SK-N-SH (cell line): ENCODE measurements around the gene NTM. TPM values are rescaled to one million over a fixed set of nuclear protein-coding genes. Genes with fewer than 3 reads are reported as not detected.

Experiments
- CTCF ChIA-PET: fragments of 300-600, 350-600 bp; formaldehyde crosslinking; extraction: SDS; loops from one replicate; lab custom pipeline; 2021; lab: Yijun Ruan, JAX
- POLR2A ChIA-PET: fragments of 350-600 bp; sonication (Branson Sonifier 250); formaldehyde crosslinking; extraction: SDS; loops from one replicate; lab custom pipeline; 2020; ENCODE audit warnings: antibody characterized with exemption, inconsistent platforms; lab: Yijun Ruan, JAX
- DNase-seq: peaks from one replicate; pipeline ENCODE4 v3.0.0; 2012
- H2AFZ ChIP-seq: fragments of 200-600 bp; sonication (generic); 2 replicates; pipeline ENCODE4 v1.8.1; 2016; ENCODE audit warnings: antibody characterized with exemption, mild to moderate bottlenecking, low read depth
- H3F3A ChIP-seq: fragments of 200-600 bp; sonication (generic); replicated peaks from 2 replicates; pipeline ENCODE3; 2016; ENCODE audit warnings: antibody characterized with exemption, mild to moderate bottlenecking; ENCODE audit not compliant: insufficient read depth
- H3K27ac ChIP-seq, 2 experiments: fragments of 200-500 bp in 1 of 2; fragments of 200-600 bp in 1 of 2; sonication (Bioruptor generic) in 1 of 2; sonication (generic), shearing (Covaris generic) in 1 of 2; 2 replicates each; pipeline versions ENCODE4 v1.5.1 to v1.6.1; 2014 to 2016; ENCODE audit warnings: low read depth in 2 of 2, inconsistent platforms in 1 of 2, low read length in 1 of 2, mild to moderate bottlenecking in 1 of 2, mixed read lengths in 1 of 2
- H3K27me3 ChIP-seq: fragments of 200-600 bp; sonication (generic), shearing (Covaris generic); 2 replicates; pipeline ENCODE4 v1.6.1; 2016; ENCODE audit warnings: mixed run types; ENCODE audit not compliant: insufficient read depth
- H3K36me3 ChIP-seq, 2 experiments: fragments of 200-500 bp in 1 of 2; fragments of 200-600 bp in 1 of 2; sonication (Bioruptor generic) in 1 of 2; sonication (generic) in 1 of 2; replicated peaks in 1 of 2; 2 replicates each; pipeline versions ENCODE3 to v1.5.1; 2014 to 2016; ENCODE audit warnings: low read length in 1 of 2, mild to moderate bottlenecking in 1 of 2; ENCODE audit not compliant: insufficient read depth in 2 of 2, control insufficient read depth in 1 of 2
- H3K4me1 ChIP-seq, 2 experiments: fragments of 200-500 bp in 1 of 2; fragments of 200-600 bp in 1 of 2; sonication (Bioruptor generic) in 1 of 2; sonication (generic), shearing (Covaris generic) in 1 of 2; 2 replicates each; pipeline versions ENCODE4 v1.5.1 to v1.6.1; 2014 to 2016; ENCODE audit warnings: low read depth in 1 of 2, low read length in 1 of 2, mixed run types in 1 of 2; ENCODE audit not compliant: insufficient read depth in 2 of 2, control insufficient read depth in 1 of 2
- H3K4me2 ChIP-seq: fragments of 200-600 bp; sonication (generic), shearing (Covaris generic); 2 replicates; pipeline ENCODE4 v1.6.1; 2017; ENCODE audit warnings: mixed run types
- H3K4me3 ChIP-seq, 2 experiments: fragments of 200-500 bp in 1 of 2; fragments of 200-600 bp in 1 of 2; sonication (Bioruptor generic) in 1 of 2; sonication (generic), shearing (Covaris generic) in 1 of 2; 2 replicates each; pipeline versions ENCODE4 v1.5.1 to v1.8.1; 2014 to 2016; ENCODE audit warnings: low read depth in 2 of 2, inconsistent platforms in 1 of 2, low read length in 1 of 2, mild to moderate bottlenecking in 1 of 2, mixed read lengths in 1 of 2, moderate library complexity in 1 of 2
- H3K79me2 ChIP-seq: fragments of 200-600 bp; sonication (generic); 2 replicates; pipeline ENCODE4 v1.8.1; 2017; ENCODE audit warnings: mild to moderate bottlenecking; ENCODE audit not compliant: insufficient read depth
- H3K9ac ChIP-seq: fragments of 200-600 bp; sonication (generic); 2 replicates; pipeline ENCODE4 v1.6.1; 2017; ENCODE audit warnings: mixed run types
- H3K9me2 ChIP-seq: fragments of 200-600 bp; sonication (generic); 2 replicates; pipeline ENCODE4 v1.6.1; 2017; ENCODE audit warnings: mixed run types
- H3K9me3 ChIP-seq: fragments of 200-600 bp; sonication (generic); 2 replicates; pipeline ENCODE4 v1.6.1; 2017; ENCODE audit warnings: mixed run types, mild to moderate bottlenecking, moderate library complexity
- H4K20me1 ChIP-seq: fragments of 200-600 bp; sonication (generic); 2 replicates; pipeline ENCODE4 v1.6.1; 2017; ENCODE audit warnings: mild to moderate bottlenecking, mixed run types; ENCODE audit not compliant: insufficient read depth
- EP300 ChIP-seq, 2 experiments: IDR thresholded peaks; 2 replicates each; pipeline versions ENCODE4 v1.4.0 to v1.6.1; 2012; ENCODE audit warnings: borderline replicate concordance in 1 of 2, low read depth in 1 of 2, low read length in 1 of 2
- EZH2phosphoT487 ChIP-seq: fragments of 200-600 bp; sonication (generic); IDR thresholded peaks from 2 replicates; pipeline ENCODE4 v1.6.1; 2017; ENCODE audit warnings: low read depth, mixed run types, mild to moderate bottlenecking, antibody characterized with exemption, moderate library complexity, borderline replicate concordance
- FOSL2 ChIP-seq: IDR thresholded peaks from 2 replicates; pipeline ENCODE4 v1.4.0; 2012; ENCODE audit warnings: low read depth, mild to moderate bottlenecking, moderate library complexity, borderline replicate concordance
- FOXJ3 ChIP-seq: sonication (generic); formaldehyde crosslinking; IDR thresholded peaks from 2 replicates; pipeline ENCODE4 v1.5.1; 2020; ENCODE audit warnings: mild to moderate bottlenecking, missing genetic modification reagents
- GABPA ChIP-seq: IDR thresholded peaks from 2 replicates; pipeline ENCODE4 v1.4.0; 2012; ENCODE audit warnings: low read depth, mild to moderate bottlenecking
- GATA2 ChIP-seq: sonication (generic); formaldehyde crosslinking; IDR thresholded peaks from 2 replicates; pipeline ENCODE4 v1.5.0; 2020; ENCODE audit warnings: mild to moderate bottlenecking, missing genetic modification reagents
- IRF3 ChIP-seq: fragments of 150-350 bp; IDR thresholded peaks from 2 replicates; pipeline ENCODE4 v1.6.1; 2016; ENCODE audit warnings: mild to moderate bottlenecking, low read depth, low read length
- JUND ChIP-seq: IDR thresholded peaks from 2 replicates; pipeline ENCODE4 v1.4.0; 2012
- MXI1 ChIP-seq: IDR thresholded peaks from 2 replicates; pipeline ENCODE4 v1.6.1; 2012; ENCODE audit warnings: mild to moderate bottlenecking, low read depth, low read length, improper control_type of control experiment
- POLR2AphosphoS5 ChIP-seq: IDR thresholded peaks from 2 replicates; pipeline ENCODE4 v1.6.1; 2012; ENCODE audit warnings: low read depth, low read length
- RCOR1 ChIP-seq: fragments of 150-350 bp; IDR thresholded peaks from 2 replicates; pipeline ENCODE4 v1.6.1; 2017; ENCODE audit warnings: antibody characterized with exemption, low read length
- SMC3 ChIP-seq: IDR thresholded peaks from 2 replicates; pipeline ENCODE4 v1.6.1; 2012; ENCODE audit warnings: low read depth, low read length, improper control_type of control experiment
- TCF12 ChIP-seq: IDR thresholded peaks from 2 replicates; pipeline ENCODE4 v1.4.0; 2012
- WGBS: methylation state at CpG from one replicate; pipeline ENCODE4 v1.1.6; 2017; ENCODE audit warnings: low lambda C conversion rate; 5-methylcytosine and 5-hydroxymethylcytosine counted together
- polyA plus RNA-seq, 3 experiments: library from polyadenylated mRNA; depleted of rRNA; stranded (reverse); fragments of >200 nt; gene quantifications; 2 replicates each; pipeline ENCODE4 v1.2.3, GENCODE V29; 2012
- TF ChIP-seq, protein P1 (sequence below): fragments of 200-600 bp; sonication (generic); IDR thresholded peaks from 2 replicates; pipeline ENCODE4 v1.6.1; 2017; ENCODE audit warnings: antibody characterized with exemption, mild to moderate bottlenecking, moderate library complexity
- TF ChIP-seq, protein P2 (sequence below): IDR thresholded peaks from 2 replicates; pipeline ENCODE4; 2012
- TF ChIP-seq, protein P3 (sequence below): IDR thresholded peaks from 2 replicates; pipeline ENCODE4 v1.6.1; 2012; ENCODE audit warnings: mild to moderate bottlenecking, low read depth, low read length, moderate library complexity
- TF ChIP-seq, protein P4 (sequence below): IDR thresholded peaks from 2 replicates; pipeline ENCODE4 v1.4.0; 2012; ENCODE audit warnings: low read depth, borderline replicate concordance

The NTM gene
- polyA plus RNA-seq, 1 of the 3 experiments (the other 2 are of a cell fraction), result 20.0 TPM

DNA sequence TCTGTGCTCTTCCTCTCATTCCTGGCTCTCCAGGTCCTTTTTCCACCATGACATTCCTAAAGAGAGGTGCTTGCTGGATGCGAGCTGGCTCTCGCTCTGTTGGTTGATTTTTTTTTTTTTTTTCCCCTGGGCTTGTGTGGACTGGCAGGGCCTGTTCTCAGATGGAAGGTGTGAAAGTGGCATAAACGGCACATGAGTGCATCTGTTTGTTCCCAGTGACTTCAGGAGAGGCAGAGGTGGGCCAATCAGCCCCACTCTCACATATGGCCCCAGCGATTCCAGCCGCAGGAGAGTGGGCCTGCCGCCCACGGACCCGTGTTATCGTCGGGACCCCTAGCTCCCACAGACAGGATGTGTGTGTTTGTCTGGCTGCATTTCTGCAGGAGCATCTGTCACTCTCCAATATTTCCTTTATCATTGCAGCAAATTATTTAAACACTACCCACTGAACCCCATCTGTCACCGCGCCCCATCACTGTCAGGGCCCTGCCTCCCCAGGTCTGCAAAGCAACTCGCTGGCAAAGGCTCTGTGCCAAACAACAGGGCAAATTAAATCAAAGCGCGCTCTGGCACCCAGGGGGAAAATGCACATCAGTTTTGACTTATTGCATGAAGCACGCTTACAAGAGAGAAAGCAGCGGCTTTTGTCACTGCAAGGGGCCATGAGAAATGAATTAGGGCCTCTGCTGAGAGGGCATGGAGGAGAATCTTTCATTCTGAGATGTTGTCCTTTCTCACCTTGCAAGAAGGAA, 886.3 kb downstream of the NTM start:
- Histone ChIP-seq H3F3A (no peaks in the 10 kb centered on the region), H3K4me3 (no peak overlapping the region), H3K4me1 (peaks cover 0 to 9% of the 10 kb centered on the region in 2 experiments; a peak in 1 of 4 replicates), H3K9ac (no peak overlapping the region), H4K20me1 (no peaks in the 10 kb centered on the region), H3K79me2 (no peaks in the 10 kb centered on the region), H3K9me2 (no peaks in the 10 kb centered on the region), H3K9me3 (no peaks in the 10 kb centered on the region), H3K4me2 (no peak overlapping the region), H3K27ac (no peak overlapping the region), H3K36me3 (no peaks in the 10 kb centered on the region), H2AFZ (no peak overlapping the region), H3K27me3 (no peaks in the 10 kb centered on the region)
- DNase-seq, result peak; percentile 62
- POLR2A ChIA-PET, result no interaction called here
- peak; percentile 34; the same call in 1 of the 2 replicates for TF ChIP-seq RCOR1
- TF ChIP-seq EP300 (IDR thresholded peaks at IDR 0.05; ENCODE audit: borderline replicate concordance in 1 of 2, low read depth in 1 of 2, low read length in 1 of 2), result peak in 1 of 2 experiments; percentile 37; a peak in 1 of 4 replicates
- peak; percentile 50; the same call in 1 of the 2 replicates for TF ChIP-seq MXI1
- TF ChIP-seq FOXJ3 (CRISPR knock-in tag), result 0 out of 2 replicates have a peak, but pooled peaks have one; percentile 38
- TF ChIP-seq, protein P1, sequence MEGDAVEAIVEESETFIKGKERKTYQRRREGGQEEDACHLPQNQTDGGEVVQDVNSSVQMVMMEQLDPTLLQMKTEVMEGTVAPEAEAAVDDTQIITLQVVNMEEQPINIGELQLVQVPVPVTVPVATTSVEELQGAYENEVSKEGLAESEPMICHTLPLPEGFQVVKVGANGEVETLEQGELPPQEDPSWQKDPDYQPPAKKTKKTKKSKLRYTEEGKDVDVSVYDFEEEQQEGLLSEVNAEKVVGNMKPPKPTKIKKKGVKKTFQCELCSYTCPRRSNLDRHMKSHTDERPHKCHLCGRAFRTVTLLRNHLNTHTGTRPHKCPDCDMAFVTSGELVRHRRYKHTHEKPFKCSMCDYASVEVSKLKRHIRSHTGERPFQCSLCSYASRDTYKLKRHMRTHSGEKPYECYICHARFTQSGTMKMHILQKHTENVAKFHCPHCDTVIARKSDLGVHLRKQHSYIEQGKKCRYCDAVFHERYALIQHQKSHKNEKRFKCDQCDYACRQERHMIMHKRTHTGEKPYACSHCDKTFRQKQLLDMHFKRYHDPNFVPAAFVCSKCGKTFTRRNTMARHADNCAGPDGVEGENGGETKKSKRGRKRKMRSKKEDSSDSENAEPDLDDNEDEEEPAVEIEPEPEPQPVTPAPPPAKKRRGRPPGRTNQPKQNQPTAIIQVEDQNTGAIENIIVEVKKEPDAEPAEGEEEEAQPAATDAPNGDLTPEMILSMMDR, result no peak
- peak; percentile 16; the same call in 1 of the 2 replicates for TF ChIP-seq GATA2 (CRISPR knock-in tag)
- TF ChIP-seq FOSL2, result no peak
- 44% methylated on average over 17 of the region's 17 CpGs for WGBS
- CTCF ChIA-PET, result no interaction called here

GRCh38 chr11:132257871-132258270, 887.5 kb downstream of the NTM start:
- Histone ChIP-seq H3K9me2 (no peaks in the 10 kb centered on the region), H3K27me3 (no peaks in the 10 kb centered on the region), H2AFZ (no peak overlapping the region), H3K27ac (no peak overlapping the region), H3K4me1 (peaks cover 0 to 9% of the 10 kb centered on the region in 2 experiments; a peak in 1 of 4 replicates), H3K4me2 (no peak overlapping the region), H3K36me3 (no peaks in the 10 kb centered on the region), H3K9me3 (no peaks in the 10 kb centered on the region), H3F3A (no peaks in the 10 kb centered on the region), H3K79me2 (no peaks in the 10 kb centered on the region), H4K20me1 (no peaks in the 10 kb centered on the region), H3K4me3 (no peak overlapping the region), H3K9ac (no peak overlapping the region)
- ChIA-PET POLR2A (no interaction called here), CTCF (interaction anchor here (1.0 kb wide), 1 partner anchor 54 kb away, joined by 3 read pairs; no protein-coding TSS in a partner anchor)
- 90% methylated on average over 4 of the region's 5 CpGs for WGBS
- no peak for DNase-seq
- TF ChIP-seq JUND (no peak), TCF12 (no peak), IRF3 (no peak), GABPA (no peak), POLR2AphosphoS5 (no peak), EP300 (IDR thresholded peaks at IDR 0.05; ENCODE audit: borderline replicate concordance in 1 of 2, low read depth in 1 of 2, low read length in 1 of 2) (no peak), SMC3 (no peak), EZH2phosphoT487 (no peak)
- TF ChIP-seq, protein P2, sequence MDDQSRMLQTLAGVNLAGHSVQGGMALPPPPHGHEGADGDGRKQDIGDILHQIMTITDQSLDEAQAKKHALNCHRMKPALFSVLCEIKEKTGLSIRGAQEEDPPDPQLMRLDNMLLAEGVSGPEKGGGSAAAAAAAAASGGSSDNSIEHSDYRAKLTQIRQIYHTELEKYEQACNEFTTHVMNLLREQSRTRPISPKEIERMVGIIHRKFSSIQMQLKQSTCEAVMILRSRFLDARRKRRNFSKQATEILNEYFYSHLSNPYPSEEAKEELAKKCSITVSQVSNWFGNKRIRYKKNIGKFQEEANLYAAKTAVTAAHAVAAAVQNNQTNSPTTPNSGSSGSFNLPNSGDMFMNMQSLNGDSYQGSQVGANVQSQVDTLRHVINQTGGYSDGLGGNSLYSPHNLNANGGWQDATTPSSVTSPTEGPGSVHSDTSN, result no peak
- TF ChIP-seq, protein P3, sequence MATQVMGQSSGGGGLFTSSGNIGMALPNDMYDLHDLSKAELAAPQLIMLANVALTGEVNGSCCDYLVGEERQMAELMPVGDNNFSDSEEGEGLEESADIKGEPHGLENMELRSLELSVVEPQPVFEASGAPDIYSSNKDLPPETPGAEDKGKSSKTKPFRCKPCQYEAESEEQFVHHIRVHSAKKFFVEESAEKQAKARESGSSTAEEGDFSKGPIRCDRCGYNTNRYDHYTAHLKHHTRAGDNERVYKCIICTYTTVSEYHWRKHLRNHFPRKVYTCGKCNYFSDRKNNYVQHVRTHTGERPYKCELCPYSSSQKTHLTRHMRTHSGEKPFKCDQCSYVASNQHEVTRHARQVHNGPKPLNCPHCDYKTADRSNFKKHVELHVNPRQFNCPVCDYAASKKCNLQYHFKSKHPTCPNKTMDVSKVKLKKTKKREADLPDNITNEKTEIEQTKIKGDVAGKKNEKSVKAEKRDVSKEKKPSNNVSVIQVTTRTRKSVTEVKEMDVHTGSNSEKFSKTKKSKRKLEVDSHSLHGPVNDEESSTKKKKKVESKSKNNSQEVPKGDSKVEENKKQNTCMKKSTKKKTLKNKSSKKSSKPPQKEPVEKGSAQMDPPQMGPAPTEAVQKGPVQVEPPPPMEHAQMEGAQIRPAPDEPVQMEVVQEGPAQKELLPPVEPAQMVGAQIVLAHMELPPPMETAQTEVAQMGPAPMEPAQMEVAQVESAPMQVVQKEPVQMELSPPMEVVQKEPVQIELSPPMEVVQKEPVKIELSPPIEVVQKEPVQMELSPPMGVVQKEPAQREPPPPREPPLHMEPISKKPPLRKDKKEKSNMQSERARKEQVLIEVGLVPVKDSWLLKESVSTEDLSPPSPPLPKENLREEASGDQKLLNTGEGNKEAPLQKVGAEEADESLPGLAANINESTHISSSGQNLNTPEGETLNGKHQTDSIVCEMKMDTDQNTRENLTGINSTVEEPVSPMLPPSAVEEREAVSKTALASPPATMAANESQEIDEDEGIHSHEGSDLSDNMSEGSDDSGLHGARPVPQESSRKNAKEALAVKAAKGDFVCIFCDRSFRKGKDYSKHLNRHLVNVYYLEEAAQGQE, result no peak
- TF ChIP-seq, protein P4, sequence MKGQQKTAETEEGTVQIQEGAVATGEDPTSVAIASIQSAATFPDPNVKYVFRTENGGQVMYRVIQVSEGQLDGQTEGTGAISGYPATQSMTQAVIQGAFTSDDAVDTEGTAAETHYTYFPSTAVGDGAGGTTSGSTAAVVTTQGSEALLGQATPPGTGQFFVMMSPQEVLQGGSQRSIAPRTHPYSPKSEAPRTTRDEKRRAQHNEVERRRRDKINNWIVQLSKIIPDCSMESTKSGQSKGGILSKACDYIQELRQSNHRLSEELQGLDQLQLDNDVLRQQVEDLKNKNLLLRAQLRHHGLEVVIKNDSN, result no peak
